ENCODE data around the gene CAND2.

Gene CAND2

DNA sequence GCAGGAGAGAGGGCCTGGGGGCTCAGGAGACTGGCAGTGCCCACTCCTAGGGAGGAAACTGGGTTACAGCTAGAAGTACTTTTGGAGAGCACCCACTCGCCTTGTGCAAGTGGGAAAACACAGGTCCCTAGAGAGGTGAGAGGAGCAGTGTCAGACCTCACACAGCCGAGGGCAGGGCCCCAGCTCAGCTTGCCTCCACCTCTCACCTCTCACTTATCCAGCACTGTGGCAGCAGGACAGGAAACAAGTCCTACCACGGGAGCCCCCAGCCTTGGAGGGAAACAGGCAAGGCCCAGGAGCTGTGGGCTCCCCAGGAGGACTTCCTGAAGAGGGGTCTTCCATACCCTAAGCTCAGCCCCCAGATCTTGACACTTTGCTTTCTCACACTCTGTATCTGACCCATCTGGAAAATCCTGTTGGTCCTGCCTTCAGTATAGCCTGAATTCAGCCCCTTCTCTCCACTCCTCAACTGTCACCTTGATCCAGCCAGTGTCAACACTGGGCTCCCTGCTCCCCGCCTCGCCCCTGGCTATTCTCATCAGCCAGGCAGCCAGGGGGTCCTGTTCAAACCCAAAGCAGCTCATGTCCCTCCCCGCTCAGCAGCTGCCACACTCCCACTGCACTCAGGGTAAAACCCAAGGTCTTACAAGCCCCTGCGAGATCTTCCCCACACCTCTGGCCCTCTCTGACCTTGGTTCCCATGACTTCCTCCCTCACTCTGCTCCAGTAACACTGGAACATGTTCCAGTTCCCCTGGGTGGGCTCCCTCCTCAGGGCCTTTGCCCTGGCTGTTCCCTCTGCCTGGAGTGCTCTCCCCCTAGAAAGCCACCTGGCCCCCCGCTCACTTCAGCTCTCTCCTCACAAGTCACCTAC is 36.6 kb upstream of the CAND2 start:
- TF ChIP-seq, protein P1, sequence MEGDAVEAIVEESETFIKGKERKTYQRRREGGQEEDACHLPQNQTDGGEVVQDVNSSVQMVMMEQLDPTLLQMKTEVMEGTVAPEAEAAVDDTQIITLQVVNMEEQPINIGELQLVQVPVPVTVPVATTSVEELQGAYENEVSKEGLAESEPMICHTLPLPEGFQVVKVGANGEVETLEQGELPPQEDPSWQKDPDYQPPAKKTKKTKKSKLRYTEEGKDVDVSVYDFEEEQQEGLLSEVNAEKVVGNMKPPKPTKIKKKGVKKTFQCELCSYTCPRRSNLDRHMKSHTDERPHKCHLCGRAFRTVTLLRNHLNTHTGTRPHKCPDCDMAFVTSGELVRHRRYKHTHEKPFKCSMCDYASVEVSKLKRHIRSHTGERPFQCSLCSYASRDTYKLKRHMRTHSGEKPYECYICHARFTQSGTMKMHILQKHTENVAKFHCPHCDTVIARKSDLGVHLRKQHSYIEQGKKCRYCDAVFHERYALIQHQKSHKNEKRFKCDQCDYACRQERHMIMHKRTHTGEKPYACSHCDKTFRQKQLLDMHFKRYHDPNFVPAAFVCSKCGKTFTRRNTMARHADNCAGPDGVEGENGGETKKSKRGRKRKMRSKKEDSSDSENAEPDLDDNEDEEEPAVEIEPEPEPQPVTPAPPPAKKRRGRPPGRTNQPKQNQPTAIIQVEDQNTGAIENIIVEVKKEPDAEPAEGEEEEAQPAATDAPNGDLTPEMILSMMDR (conservative IDR thresholded peaks at IDR 0.05): no peak
- no peak overlapping the region for H3K27ac ChIP-seq

GRCh38 chr3:12764171-12764776 is 32.2 kb upstream of the CAND2 start:
- H3K27ac ChIP-seq: no peak overlapping the region
- TF ChIP-seq, protein P1 (conservative IDR thresholded peaks at IDR 0.05): no peak

DNA sequence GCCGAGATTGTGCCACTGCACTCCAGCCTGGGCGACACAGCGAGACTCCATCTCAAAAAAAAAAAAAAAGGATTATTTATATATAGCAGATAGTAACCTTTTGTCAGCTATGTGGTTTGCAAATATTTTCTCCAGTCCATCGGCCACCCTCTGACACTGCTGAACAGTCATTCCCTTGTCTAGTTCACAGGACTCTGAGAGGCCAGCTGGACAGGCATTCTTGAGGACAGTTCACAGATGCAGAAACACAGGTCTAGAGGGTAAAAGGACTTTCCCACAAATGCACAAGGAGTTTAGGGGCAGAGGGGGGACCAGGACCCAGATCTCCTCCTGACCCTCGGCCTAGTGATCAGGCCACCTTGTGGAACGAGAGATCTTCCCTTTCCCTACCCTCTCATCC is 29.9 kb upstream of the CAND2 start:
- TF ChIP-seq, protein P1 (conservative IDR thresholded peaks at IDR 0.05): no peak
- H3K27ac ChIP-seq: no peak overlapping the region

- H3K27ac ChIP-seq: no peak overlapping the region
- TF ChIP-seq, protein P1 (conservative IDR thresholded peaks at IDR 0.05): no peak
Measured at GRCh38 chr3:12768579-12769527, 27.6 kb upstream of the CAND2 start.

GRCh38 chr3:12769761-12770160 is 26.7 kb upstream of the CAND2 start:
- TF ChIP-seq, protein P1 (conservative IDR thresholded peaks at IDR 0.05): no peak
- H3K27ac ChIP-seq: no peak overlapping the region

GRCh38 chr3:12771236-12771635 is 25.2 kb upstream of the CAND2 start:
- TF ChIP-seq, protein P1 (conservative IDR thresholded peaks at IDR 0.05): no peak
- no peak overlapping the region for H3K27ac ChIP-seq

DNA sequence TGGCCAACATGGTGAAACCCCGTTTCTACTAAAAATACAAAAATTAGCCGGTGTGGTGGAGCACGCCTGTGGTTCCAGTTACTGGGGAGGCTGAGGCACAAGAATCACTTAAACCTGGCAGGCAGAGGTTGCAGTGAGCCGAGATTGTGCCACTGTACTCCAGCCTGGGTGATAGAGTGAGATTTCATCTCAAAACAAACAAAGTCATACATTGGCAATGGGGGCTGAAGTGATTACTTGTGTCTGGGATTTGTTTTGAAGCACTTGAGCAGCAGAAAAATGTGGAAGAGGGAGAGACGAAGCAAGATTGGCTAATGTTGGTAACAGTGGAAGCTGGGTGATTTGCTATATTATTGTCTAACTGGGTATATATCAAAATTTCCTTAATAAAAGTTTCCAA is 24.0 kb upstream of the CAND2 start:
- H3K27ac ChIP-seq: no peak overlapping the region
- TF ChIP-seq, protein P1 (conservative IDR thresholded peaks at IDR 0.05): no peak

Measured in VCaP (cell line).